ENCODE results near the gene MTFR1L. TPM values are rescaled to one million over a fixed set of nuclear protein-coding genes. Genes with fewer than 3 reads are reported as not detected.

MTFR1L gene
- polyA plus RNA-seq, 2 of the 4 experiments (the other 2 are of a cell fraction) = 26.1 TPM

GRCh38 chr1:25826571-25826970 is 6.8 kb downstream of the MTFR1L start:
- CTCF ChIA-PET = interaction anchor here (1.4 kb wide), 1 partner anchor 65 kb away, joined by 3 read pairs; no protein-coding TSS in a partner anchor
- Histone ChIP-seq H3K4me2 (no peak overlapping the region), H3K4me3 (no peak overlapping the region), H3K9me3 (no peaks in the 10 kb centered on the region), H3K27ac (no peak overlapping the region), H3K4me1 (0 out of 3 replicates have a peak, but pooled peaks cover 4% of the 10 kb centered on the region)
- DNase-seq (ENCODE audit: low read depth in 1 of 2, low spot score in 1 of 2) (no peak), FAIRE-seq (no peak), ATAC-seq (no peak)
- TF ChIP-seq KDM1A (IDR thresholded peaks at IDR 0.05; ENCODE audit: low read depth) = no peak
- POLR2A ChIA-PET = no interaction called here
- WGBS (ENCODE audit: missing lambda C conversion rate) = 94% methylated on average over 10 of the region's 10 CpGs

GRCh38 chr1:25828491-25828890 is 8.7 kb downstream of the MTFR1L start:
- WGBS (ENCODE audit: missing lambda C conversion rate) = 90% methylated on average over 3 of the region's 3 CpGs
- DNase-seq (ENCODE audit: low read depth in 1 of 2, low spot score in 1 of 2) = no peak
- TF ChIP-seq POLR2AphosphoS2 (conservative IDR thresholded peaks at IDR 0.05; ENCODE audit: low read length) (no peak), MAX (IDR thresholded peaks at IDR 0.05) (no peak), GATA3 (IDR thresholded peaks at IDR 0.05; ENCODE audit: borderline replicate concordance) (no peak), MYC (IDR thresholded peaks at IDR 0.05; ENCODE audit: borderline replicate concordance, low read length) (no peak), MAZ (IDR thresholded peaks at IDR 0.05; ENCODE audit: borderline replicate concordance, low read depth, low read length) (no peak), E2F6 (IDR thresholded peaks at IDR 0.05; ENCODE audit: borderline replicate concordance, low read depth) (no peak), CBX8 (IDR thresholded peaks at IDR 0.05) (no peak), MAFK (IDR thresholded peaks at IDR 0.05; ENCODE audit: partially characterized antibody) (no peak)
- no peak for FAIRE-seq
- Histone ChIP-seq H3K9me3 (no peaks in the 10 kb centered on the region), H3K4me3 (no peak overlapping the region), H3K4me2 (no peak overlapping the region), H3K4me1 (0 out of 3 replicates have a peak, but pooled peaks cover 4% of the 10 kb centered on the region), H3K27ac (no peak overlapping the region)
- CTCF ChIA-PET = interaction anchor here (0.6 to 1.8 kb wide), 3 partner anchors 9 to 76 kb away, joined by 3 to 4 read pairs (median 3); partner anchors contain the start of gene MTFR1L
- POLR2A ChIA-PET = no interaction called here
- ATAC-seq = no peak

- H3K27ac ChIP-seq = no peak overlapping the region
- no peak overlapping the region for H3K4me2 ChIP-seq
- H3K4me3 ChIP-seq = no peak overlapping the region
- 89% methylated on average over 1 of the region's 1 CpG for WGBS (ENCODE audit: missing lambda C conversion rate)
- FAIRE-seq (no peak), ATAC-seq (no peak), DNase-seq (ENCODE audit: low read depth in 1 of 2, low spot score in 1 of 2) (no peak)
- POLR2A ChIA-PET = interaction anchor here (0.5 kb wide), 1 partner anchor 306 kb away, joined by 3 read pairs; no protein-coding TSS in a partner anchor
- TF ChIP-seq RCOR1 (IDR thresholded peaks at IDR 0.05; ENCODE audit: low read depth, low read length) (no peak), HOXB13 (CRISPR knock-in tag; IDR thresholded peaks at IDR 0.05; ENCODE audit: low read depth) (no peak), CBX2 (IDR thresholded peaks at IDR 0.05; ENCODE audit: borderline replicate concordance, low read depth) (no peak), USF2 (IDR thresholded peaks at IDR 0.05) (no peak), ZFP36 (IDR thresholded peaks at IDR 0.05; ENCODE audit: borderline replicate concordance, partially characterized antibody) (no peak), JUNB (IDR thresholded peaks at IDR 0.05) (no peak), RARB (CRISPR knock-in tag; IDR thresholded peaks at IDR 0.05) (no peak), JUN (IDR thresholded peaks at IDR 0.05) (no peak), HMGXB4 (CRISPR knock-in tag; IDR thresholded peaks at IDR 0.05; ENCODE audit: borderline replicate concordance) (no peak), FOXS1 (CRISPR knock-in tag; IDR thresholded peaks at IDR 0.05) (no peak), KDM5A (IDR thresholded peaks at IDR 0.05) (no peak), TP53 (CRISPR knock-in tag; IDR thresholded peaks at IDR 0.05) (no peak), NR3C1 (IDR thresholded peaks at IDR 0.05) (no peak), E2F6 (IDR thresholded peaks at IDR 0.05; ENCODE audit: borderline replicate concordance, low read depth) (no peak), TFCP2L1 (CRISPR knock-in tag; IDR thresholded peaks at IDR 0.05) (no peak), POLR2AphosphoS2 (conservative IDR thresholded peaks at IDR 0.05; ENCODE audit: low read length) (no peak), HDAC2 (IDR thresholded peaks at IDR 0.05) (no peak), KDM1A (IDR thresholded peaks at IDR 0.05; ENCODE audit: low read depth) (no peak), BHLHE40 (IDR thresholded peaks at IDR 0.05; ENCODE audit: low read depth, low read length) (no peak), FOSB (CRISPR knock-in tag; IDR thresholded peaks at IDR 0.05) (no peak)
- CTCF ChIA-PET = interaction anchor here (0.6 to 1.8 kb wide), 3 partner anchors 8 to 76 kb away, joined by 3 to 4 read pairs (median 3); partner anchors contain the start of gene MTFR1L
- H3K9me3 ChIP-seq = no peaks in the 10 kb centered on the region
- 0 out of 3 replicates have a peak, but pooled peaks cover 4% of the 10 kb centered on the region for H3K4me1 ChIP-seq
Measured at GRCh38 chr1:25829046-25829445, 9.3 kb downstream of the MTFR1L start.
